H1 (cell line): ENCODE measurements around the gene CORO1C. TPM values are rescaled to one million over a fixed set of nuclear protein-coding genes. Genes with fewer than 3 reads are reported as not detected.

Experiments
- RBBP5 ChIP-seq: IDR thresholded peaks from 2 replicates; pipeline ENCODE4 v1.7.1; 2012; ENCODE audit warnings: low read depth, mild to moderate bottlenecking, inconsistent platforms, low read length, moderate library complexity, borderline replicate concordance
- polyA plus RNA-seq, 7 experiments: library from polyadenylated mRNA; depleted of rRNA in 3 of 7; stranded (reverse) in 5 of 7; unstranded in 2 of 7; fragments of >200 nt in 5 of 7; fragments of 200-250 nt in 2 of 7; gene quantifications; 1 replicate in 5 of 7; 2 replicates in 1 of 7; 4 replicates in 1 of 7; pipeline versions ENCODE4 v1.2.1 to v1.2.3, GENCODE V29; 2011 to 2013; ENCODE audit warnings: missing spikeins in 2 of 7, mixed read lengths in 2 of 7
- total RNA-seq: library from RNA; stranded (reverse); fragmentation: NEBNext Ultra II Directional; extraction: Animal tissue kit (Norgen Biotek cat#: 25700); gene quantifications from 2 replicates; pipeline ENCODE4 v1.2.1, GENCODE V29; 2021

The CORO1C gene
- total and polyA plus RNA-seq, 2 of the 8 experiments (the other 6 are each of a cell fraction or from before 2014, with no cell fraction given) = 72.7 to 120 TPM

DNA sequence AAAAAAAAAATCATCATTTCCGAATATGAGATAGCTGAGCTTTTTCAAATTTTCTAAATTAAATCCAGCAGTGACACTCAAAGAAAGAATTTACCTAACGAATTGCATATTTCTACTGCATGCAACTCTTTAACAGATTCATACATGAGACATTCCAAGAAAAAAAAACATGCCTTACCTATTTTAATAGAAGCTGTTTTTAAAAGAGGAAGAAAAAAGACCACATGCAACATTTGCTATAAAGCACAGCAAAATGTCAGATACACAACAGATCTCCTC, 18.5 kb downstream of the CORO1C start (continued):
- no peak for TF ChIP-seq RBBP5
